Eye (tissue), 1 donor: ENCODE data around the gene PNPLA1.
"Not testable (repeated sequence)": the region's sequence is repeated elsewhere in the genome, so short reads cannot be mapped to it uniquely, and the experiment has no call there.

Source experiments
- DNase-seq: peaks from one replicate; pipeline ENCODE4 v3.0.0-alpha.2; 2015

PNPLA1 gene

GRCh38 chr6:36337814-36338213 lies 68.0 kb downstream of the PNPLA1 start:
- no peak for DNase-seq

GRCh38 chr6:36338223-36338622 lies 68.4 kb downstream of the PNPLA1 start:
- DNase-seq, result not testable (repeated sequence)

- DNase-seq, result no peak
Measured at GRCh38 chr6:36339146-36339545, 69.3 kb downstream of the PNPLA1 start.

GRCh38 chr6:36340306-36340617 lies 70.4 kb downstream of the PNPLA1 start:
- DNase-seq, result no peak

GRCh38 chr6:36340618-36341454 lies 71.0 kb downstream of the PNPLA1 start:
- peak; percentile 89 for DNase-seq

- no peak for DNase-seq
Measured at GRCh38 chr6:36343109-36343680, 73.3 kb downstream of the PNPLA1 start.

- no peak for DNase-seq
Measured at GRCh38 chr6:36345681-36346466, 76.0 kb downstream of the PNPLA1 start.

- DNase-seq, result no peak
Measured at GRCh38 chr6:36346486-36347273, 76.8 kb downstream of the PNPLA1 start.

GRCh38 chr6:36347621-36348020 lies 77.8 kb downstream of the PNPLA1 start:
- no peak for DNase-seq

- DNase-seq, result no peak
Measured at GRCh38 chr6:36349240-36349639, 79.4 kb downstream of the PNPLA1 start.

GRCh38 chr6:36350082-36350481 lies 80.2 kb downstream of the PNPLA1 start:
- DNase-seq, result no peak

GRCh38 chr6:36350681-36351571 lies 81.1 kb downstream of the PNPLA1 start:
- DNase-seq, result peak; percentile 58

- no peak for DNase-seq
Measured at GRCh38 chr6:36352477-36353157, 82.8 kb downstream of the PNPLA1 start.

- DNase-seq, result no peak
Measured at GRCh38 chr6:36353411-36353915, 83.6 kb downstream of the PNPLA1 start.

GRCh38 chr6:36355819-36356218 lies 86.0 kb downstream of the PNPLA1 start:
- DNase-seq, result no peak

- DNase-seq, result no peak
Measured at GRCh38 chr6:36357872-36358225, 88.0 kb downstream of the PNPLA1 start.
